ENCODE measurements around the gene CTSL. TPM values are rescaled to one million over a fixed set of nuclear protein-coding genes. Genes with fewer than 3 reads are reported as not detected.

The CTSL gene
- total and polyA plus RNA-seq, 2 of the 13 experiments (the other 11 are each of a cell fraction or from before 2014, with no cell fraction given), result 78.1 to 113 TPM

DNA sequence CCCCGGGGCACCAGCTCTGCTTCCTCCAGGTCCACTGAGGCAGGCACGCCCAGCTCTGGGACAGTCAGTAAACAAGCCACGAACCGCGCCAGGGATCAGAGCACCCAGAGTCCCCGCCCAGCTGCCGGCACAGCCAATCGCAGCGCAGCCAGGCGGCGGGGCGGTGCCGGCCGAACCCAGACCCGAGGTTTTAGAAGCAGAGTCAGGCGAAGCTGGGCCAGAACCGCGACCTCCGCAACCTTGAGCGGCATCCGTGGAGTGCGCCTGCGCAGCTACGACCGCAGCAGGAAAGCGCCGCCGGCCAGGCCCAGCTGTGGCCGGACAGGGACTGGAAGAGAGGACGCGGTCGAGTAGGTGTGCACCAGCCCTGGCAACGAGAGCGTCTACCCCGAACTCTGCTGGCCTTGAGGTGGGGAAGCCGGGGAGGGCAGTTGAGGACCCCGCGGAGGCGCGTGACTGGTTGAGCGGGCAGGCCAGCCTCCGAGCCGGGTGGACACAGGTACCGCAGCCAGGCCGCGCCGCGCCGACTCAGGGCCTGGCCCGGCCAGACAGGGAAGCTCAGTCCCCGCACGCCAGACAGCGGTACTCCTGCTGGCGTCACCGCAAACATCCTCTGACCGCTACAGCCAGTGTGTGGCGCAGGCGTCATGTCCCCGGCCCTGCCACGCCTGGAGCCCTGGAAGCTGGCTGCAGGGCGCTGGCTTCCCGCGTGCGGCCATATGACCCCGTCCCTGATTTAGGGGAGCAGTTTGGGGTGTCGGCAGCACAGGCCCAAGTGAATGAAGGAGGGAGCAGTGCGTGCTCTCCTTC, at the start of gene CTSL (continued):
- no peak for TF ChIP-seq ZNF354B (CRISPR knock-in tag; IDR thresholded peaks at IDR 0.05)
- no peak; the same call in 1 of the 2 replicates for TF ChIP-seq FOXC1 (CRISPR knock-in tag; IDR thresholded peaks at IDR 0.05; ENCODE audit: borderline replicate concordance)
- TF ChIP-seq SMYD3 (CRISPR knock-in tag; IDR thresholded peaks at IDR 0.05), result no peak

GRCh38 chr9:87676976-87677775, 48.7 kb upstream of the CTSL start:
- BruUV-seq (replicated peaks), result no TSS peak
- Histone ChIP-seq H3K27ac (ENCODE audit: extremely low read length, insufficient read depth, low read length) (no peak overlapping the region), H3K4me3 (replicated peaks in 1 of 3; ENCODE audit: insufficient read depth in 1 of 3, low read depth in 2 of 3, low read length in 3 of 3) (no peak overlapping the region), H3K4me2 (ENCODE audit: low read depth, low read length) (no peak overlapping the region), H4K20me1 (ENCODE audit: insufficient read depth, low read length) (no peaks in the 10 kb centered on the region), H3K36me3 (replicated peaks in 1 of 2; ENCODE audit: control insufficient read depth in 1 of 2, insufficient read depth in 2 of 2, low read length in 2 of 2) (peaks cover 15 to 26% of the 10 kb centered on the region in 2 experiments), H3K9me3 (ENCODE audit: low read length) (no peaks in the 10 kb centered on the region), H3K9ac (ENCODE audit: insufficient read depth, low read depth, low read length) (no peak overlapping the region), H3K4me1 (ENCODE audit: insufficient read depth, low read length) (no peaks in the 10 kb centered on the region), H3K79me2 (ENCODE audit: insufficient read depth, low read length) (no peaks in the 10 kb centered on the region), H2AFZ (ENCODE audit: low read length) (no peak overlapping the region), H3K27me3 (ENCODE audit: control insufficient read depth in 1 of 2, insufficient read depth in 2 of 2, low read length in 2 of 2) (no peaks in the 10 kb centered on the region)
- ChIA-PET CTCF (ENCODE audit: low intra/inter-chr PET ratio, low total read pairs) (interaction anchor here (5.5 kb wide), 1 partner anchor 135 kb away, joined by 25 read pairs; no protein-coding TSS in a partner anchor), POLR2A (no interaction called here)
- intact Hi-C loops (cut with micrococcal nuclease; ENCODE audit: unreplicated experiment) (no loop called here), in situ Hi-C loops (cut with HindIII; ENCODE audit: extremely low pct_ligation_motif_present, low pct_unique_long_range_greater_than_20kb) (loop anchor here (5.0 kb wide), 1 partner anchor 135 kb away; no protein-coding TSS in a partner anchor)
- WGBS (ENCODE audit: low lambda C conversion rate), result 98% methylated on average over 13 of the region's 14 CpGs
- DNase-seq (ENCODE audit: low spot score), result no peak
- no peak for ATAC-seq
- FAIRE-seq, result no peak
- TF ChIP-seq ZNF367 (CRISPR knock-in tag; IDR thresholded peaks at IDR 0.05; ENCODE audit: borderline replicate concordance), result no peak
- TF ChIP-seq, protein P1, sequence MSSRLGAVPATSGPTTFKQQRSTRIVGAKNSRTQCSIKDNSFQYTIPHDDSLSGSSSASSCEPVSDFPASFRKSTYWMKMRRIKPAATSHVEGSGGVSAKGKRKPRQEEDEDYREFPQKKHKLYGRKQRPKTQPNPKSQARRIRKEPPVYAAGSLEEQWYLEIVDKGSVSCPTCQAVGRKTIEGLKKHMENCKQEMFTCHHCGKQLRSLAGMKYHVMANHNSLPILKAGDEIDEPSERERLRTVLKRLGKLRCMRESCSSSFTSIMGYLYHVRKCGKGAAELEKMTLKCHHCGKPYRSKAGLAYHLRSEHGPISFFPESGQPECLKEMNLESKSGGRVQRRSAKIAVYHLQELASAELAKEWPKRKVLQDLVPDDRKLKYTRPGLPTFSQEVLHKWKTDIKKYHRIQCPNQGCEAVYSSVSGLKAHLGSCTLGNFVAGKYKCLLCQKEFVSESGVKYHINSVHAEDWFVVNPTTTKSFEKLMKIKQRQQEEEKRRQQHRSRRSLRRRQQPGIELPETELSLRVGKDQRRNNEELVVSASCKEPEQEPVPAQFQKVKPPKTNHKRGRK (CRISPR knock-in tag; IDR thresholded peaks at IDR 0.05), result no peak
- TF ChIP-seq NFIC (IDR thresholded peaks at IDR 0.05; ENCODE audit: low read length), result no peak
- no peak for TF ChIP-seq ZNF780A (CRISPR knock-in tag; IDR thresholded peaks at IDR 0.05)
- TF ChIP-seq, protein P2, sequence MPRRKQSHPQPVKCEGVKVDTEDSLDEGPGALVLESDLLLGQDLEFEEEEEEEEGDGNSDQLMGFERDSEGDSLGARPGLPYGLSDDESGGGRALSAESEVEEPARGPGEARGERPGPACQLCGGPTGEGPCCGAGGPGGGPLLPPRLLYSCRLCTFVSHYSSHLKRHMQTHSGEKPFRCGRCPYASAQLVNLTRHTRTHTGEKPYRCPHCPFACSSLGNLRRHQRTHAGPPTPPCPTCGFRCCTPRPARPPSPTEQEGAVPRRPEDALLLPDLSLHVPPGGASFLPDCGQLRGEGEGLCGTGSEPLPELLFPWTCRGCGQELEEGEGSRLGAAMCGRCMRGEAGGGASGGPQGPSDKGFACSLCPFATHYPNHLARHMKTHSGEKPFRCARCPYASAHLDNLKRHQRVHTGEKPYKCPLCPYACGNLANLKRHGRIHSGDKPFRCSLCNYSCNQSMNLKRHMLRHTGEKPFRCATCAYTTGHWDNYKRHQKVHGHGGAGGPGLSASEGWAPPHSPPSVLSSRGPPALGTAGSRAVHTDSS (CRISPR knock-in tag; conservative IDR thresholded peaks at IDR 0.05), result no peak
- TF ChIP-seq, protein P3, sequence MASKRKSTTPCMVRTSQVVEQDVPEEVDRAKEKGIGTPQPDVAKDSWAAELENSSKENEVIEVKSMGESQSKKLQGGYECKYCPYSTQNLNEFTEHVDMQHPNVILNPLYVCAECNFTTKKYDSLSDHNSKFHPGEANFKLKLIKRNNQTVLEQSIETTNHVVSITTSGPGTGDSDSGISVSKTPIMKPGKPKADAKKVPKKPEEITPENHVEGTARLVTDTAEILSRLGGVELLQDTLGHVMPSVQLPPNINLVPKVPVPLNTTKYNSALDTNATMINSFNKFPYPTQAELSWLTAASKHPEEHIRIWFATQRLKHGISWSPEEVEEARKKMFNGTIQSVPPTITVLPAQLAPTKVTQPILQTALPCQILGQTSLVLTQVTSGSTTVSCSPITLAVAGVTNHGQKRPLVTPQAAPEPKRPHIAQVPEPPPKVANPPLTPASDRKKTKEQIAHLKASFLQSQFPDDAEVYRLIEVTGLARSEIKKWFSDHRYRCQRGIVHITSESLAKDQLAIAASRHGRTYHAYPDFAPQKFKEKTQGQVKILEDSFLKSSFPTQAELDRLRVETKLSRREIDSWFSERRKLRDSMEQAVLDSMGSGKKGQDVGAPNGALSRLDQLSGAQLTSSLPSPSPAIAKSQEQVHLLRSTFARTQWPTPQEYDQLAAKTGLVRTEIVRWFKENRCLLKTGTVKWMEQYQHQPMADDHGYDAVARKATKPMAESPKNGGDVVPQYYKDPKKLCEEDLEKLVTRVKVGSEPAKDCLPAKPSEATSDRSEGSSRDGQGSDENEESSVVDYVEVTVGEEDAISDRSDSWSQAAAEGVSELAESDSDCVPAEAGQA (IDR thresholded peaks at IDR 0.05; ENCODE audit: low read depth), result no peak
- TF ChIP-seq, protein P3 (CRISPR knock-in tag; IDR thresholded peaks at IDR 0.05; ENCODE audit: borderline replicate concordance), result no peak
- TF ChIP-seq MXD3 (CRISPR knock-in tag; IDR thresholded peaks at IDR 0.05), result no peak
